Activated naive CD4-positive, alpha-beta T cell treated with anti-CD3 and anti-CD28 coated beads, Interleukin-2, amount 50 U/mL, for 72 hours (primary cell): ENCODE results near the gene BAG5. TPM values are rescaled to one million over a fixed set of nuclear protein-coding genes. Genes with fewer than 3 reads are reported as not detected.
A peak's percentile ranks its signal among the peaks of the same experiment; 100 is the strongest.

ENCODE experiments used
- ATAC-seq, 2 donors: fragments of 150-1000 bp; cut with Tn5 transposase; 2 replicates each; pipeline ENCODE4 v1.10.0; 2021; ENCODE audit warnings: mild to moderate bottlenecking in 2 of 2, moderate library complexity in 2 of 2
- DNase-seq, 2 donors: peaks; one replicate each; pipeline ENCODE4 v3.0.0; 2021 to 2022; ENCODE audit warnings: low spot score in 2 of 2
- H3K27ac Mint-ChIP-seq, 2 donors: one replicate each; pipeline ENCODE4 v1.8.0; 2022; ENCODE audit warnings: mild to moderate bottlenecking in 2 of 2, mixed read lengths in 2 of 2
- H3K36me3 Mint-ChIP-seq, 2 donors: one replicate each; pipeline ENCODE4 v1.8.0; 2022; ENCODE audit warnings: mixed read lengths in 2 of 2
- H3K9me3 Mint-ChIP-seq, 2 donors: one replicate each; pipeline ENCODE4 v1.8.0; 2022; ENCODE audit warnings: mixed read lengths in 2 of 2
- total RNA-seq, 2 donors: library from RNA; stranded (reverse); gene quantifications; one replicate each; pipeline ENCODE4 v1.2.3, GENCODE V29; 2022

Gene BAG5
- total RNA-seq, 2 donors from 2014 or later: 15.6 to 24.1 TPM

GRCh38 chr14:103522649-103523574 lies 39.5 kb downstream of the BAG5 start, which contains the start of gene CKB:
TSS of gene CKB (minus strand) at chr14:103522830. CDS start at chr14:103522493, 337 bp downstream.
- Mint-ChIP-seq H3K27ac (no peak within 1 kb of the TSS), H3K36me3 (no peaks in the 10 kb centered on the region), H3K9me3 (no peaks in the 10 kb centered on the region)
- ATAC-seq (peak in 1 of 2 donors; percentile 25), DNase-seq (no peak)

DNA sequence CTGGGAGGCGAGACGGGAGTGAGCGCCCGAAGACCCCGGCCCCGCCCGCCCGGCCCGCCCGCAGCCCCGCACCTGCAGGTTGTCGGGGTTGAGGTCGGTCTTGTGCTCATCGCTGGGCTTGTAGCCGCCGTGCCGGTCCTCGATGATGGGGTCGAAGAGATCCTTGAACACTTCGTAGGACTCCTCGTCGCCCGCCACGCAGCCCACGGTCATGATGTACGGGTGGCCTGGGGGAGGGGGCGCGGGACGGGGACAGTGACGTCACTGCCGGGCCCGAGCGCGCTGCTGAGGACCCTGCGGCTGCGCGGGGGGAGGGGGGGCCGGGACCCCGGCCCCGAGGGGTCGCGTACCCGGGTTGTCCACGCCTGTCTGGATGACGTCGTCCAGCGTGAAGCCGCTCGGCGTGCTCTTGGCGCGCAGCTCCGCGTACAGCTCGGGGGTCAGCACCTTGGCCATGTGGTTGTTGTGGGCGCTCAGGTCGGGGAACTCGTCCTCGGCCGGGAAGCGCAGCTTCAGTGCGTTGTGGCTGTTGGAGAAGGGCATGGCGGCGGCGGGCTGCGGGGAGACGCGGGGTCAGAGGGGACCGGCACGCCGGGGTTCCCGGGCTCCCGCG lies 40.4 kb downstream of the BAG5 start:
- ATAC-seq (no peak), DNase-seq (no peak)
- no peak overlapping the region for H3K27ac Mint-ChIP-seq
- H3K9me3 Mint-ChIP-seq: no peaks in the 10 kb centered on the region
- H3K36me3 Mint-ChIP-seq: no peaks in the 10 kb centered on the region

GRCh38 chr14:103521438-103521950 lies 41.0 kb downstream of the BAG5 start:
- no peaks in the 10 kb centered on the region for H3K36me3 Mint-ChIP-seq
- no peak overlapping the region for H3K27ac Mint-ChIP-seq
- no peak for DNase-seq
- ATAC-seq: peak; percentile 5 to 7
- H3K9me3 Mint-ChIP-seq: no peaks in the 10 kb centered on the region

- Mint-ChIP-seq H3K9me3 (no peaks in the 10 kb centered on the region), H3K27ac (no peak overlapping the region), H3K36me3 (no peaks in the 10 kb centered on the region)
- DNase-seq: peak; percentile 61 to 72
- peak; percentile 46 to 74 for ATAC-seq
These were observed 41.6 kb downstream of the BAG5 start for GRCh38 chr14:103520657-103521437.

DNA sequence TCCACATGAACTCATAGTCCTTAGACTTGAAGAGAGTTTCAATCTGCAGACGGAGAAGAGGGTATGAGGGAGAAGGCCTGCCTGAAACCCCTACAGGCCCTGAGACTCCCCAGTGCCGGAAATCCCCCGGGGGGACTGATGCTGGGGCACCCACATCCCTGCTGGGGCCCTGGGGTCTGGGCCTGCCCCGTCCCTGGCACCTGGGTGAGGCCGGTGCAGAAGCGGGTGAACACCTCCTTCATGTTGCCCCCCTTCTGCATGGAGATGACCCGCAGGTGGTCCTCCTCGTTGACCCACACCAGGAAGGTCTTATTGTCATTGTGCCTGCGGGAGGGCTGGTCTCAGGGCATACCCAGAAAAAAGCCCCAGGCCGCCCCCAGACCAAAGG lies 42.2 kb downstream of the BAG5 start:
- DNase-seq (no peak), ATAC-seq (no peak)
- no peaks in the 10 kb centered on the region for H3K9me3 Mint-ChIP-seq
- peak overlapping the region in 1 of 2 donors; percentile 44 for H3K27ac Mint-ChIP-seq
- no peaks in the 10 kb centered on the region for H3K36me3 Mint-ChIP-seq

- H3K9me3 Mint-ChIP-seq: no peaks in the 10 kb centered on the region
- H3K36me3 Mint-ChIP-seq: no peaks in the 10 kb centered on the region
- peak overlapping the region in 1 of 2 donors; percentile 44 for H3K27ac Mint-ChIP-seq
- ATAC-seq (no peak), DNase-seq (no peak)
These were observed 42.6 kb downstream of the BAG5 start for GRCh38 chr14:103519837-103520212.

DNA sequence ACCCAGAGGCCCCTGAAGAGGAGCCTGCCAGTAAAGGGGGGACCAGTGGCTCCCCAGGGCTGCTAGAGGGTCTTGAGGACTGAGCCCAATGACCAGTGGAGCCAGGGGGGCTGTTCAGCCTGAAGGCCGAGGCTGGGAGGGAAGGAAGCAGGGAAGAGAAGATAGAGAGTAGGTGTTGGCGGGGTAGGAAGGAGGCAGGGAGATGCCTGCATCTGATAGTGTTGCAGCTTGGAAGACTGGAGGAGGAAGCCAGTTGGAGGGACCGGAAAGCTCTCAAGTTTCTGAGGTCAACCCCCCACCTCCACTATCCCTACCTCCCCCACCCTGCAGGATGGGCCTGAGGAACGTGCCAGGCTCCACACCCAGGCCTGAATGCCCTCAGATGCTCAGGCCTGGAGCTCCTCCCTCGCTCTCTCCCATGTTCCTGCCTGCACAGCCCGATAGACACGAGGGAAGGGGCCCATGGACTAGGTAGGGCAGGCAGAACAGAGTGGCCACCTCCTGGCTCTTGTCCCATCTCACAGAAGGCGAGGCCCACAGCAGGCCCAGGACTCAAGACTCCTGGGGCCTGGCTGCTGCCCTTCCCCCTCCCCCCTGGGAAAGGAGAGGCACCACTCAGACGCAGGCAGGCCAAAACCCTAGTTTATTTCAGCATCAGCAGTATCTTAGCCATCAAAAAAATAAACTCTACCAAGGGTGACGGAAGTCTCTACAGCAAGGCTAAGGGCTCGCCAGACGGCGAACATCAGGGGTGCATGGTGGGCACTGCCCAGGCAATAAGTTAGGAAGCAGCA lies 43.2 kb downstream of the BAG5 start:
- ATAC-seq (no peak), DNase-seq (no peak)
- no peaks in the 10 kb centered on the region for H3K36me3 Mint-ChIP-seq
- H3K27ac Mint-ChIP-seq: peak overlapping the region; percentile 25 to 83
- H3K9me3 Mint-ChIP-seq: no peaks in the 10 kb centered on the region

DNA sequence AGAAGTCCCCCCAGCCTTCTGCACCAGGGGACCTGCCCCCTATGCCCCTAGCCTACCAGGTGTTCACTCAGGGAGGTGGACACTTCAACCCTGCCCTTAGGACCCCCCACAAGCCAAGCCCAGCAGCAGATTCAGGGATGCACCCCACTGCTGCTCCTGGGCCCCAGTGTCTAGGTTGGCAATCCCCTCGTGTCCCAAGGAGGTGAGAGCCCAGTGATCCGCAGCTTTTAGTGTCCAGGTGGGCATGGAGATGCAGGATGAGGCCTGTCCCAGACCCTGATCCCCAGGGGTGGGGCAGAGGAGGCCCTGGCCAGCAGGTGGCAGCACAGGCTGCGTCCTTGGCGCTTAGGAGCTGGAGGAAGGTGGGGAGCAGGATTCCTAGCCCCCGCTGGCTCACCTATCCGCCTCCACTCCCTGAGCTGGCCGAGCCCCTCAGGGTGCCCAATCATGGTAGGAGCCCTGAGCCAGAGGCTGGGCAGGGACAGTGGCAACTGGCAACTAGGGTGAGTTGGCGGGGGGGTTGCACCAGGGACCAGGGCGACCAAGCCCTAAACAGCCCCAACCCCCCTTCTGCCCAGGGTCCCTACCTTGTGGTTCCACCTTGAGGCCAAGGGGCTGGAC lies 43.9 kb downstream of the BAG5 start:
- Mint-ChIP-seq H3K36me3 (no peaks in the 10 kb centered on the region), H3K9me3 (no peaks in the 10 kb centered on the region), H3K27ac (peak overlapping the region in 1 of 2 donors; percentile 83)
- ATAC-seq: peak; percentile 53
- DNase-seq: peak in 1 of 2 donors; percentile 77

GRCh38 chr14:103517721-103518421 lies 44.6 kb downstream of the BAG5 start:
- ATAC-seq: no peak
- Mint-ChIP-seq H3K36me3 (no peaks in the 10 kb centered on the region), H3K27ac (no peak overlapping the region), H3K9me3 (no peaks in the 10 kb centered on the region)
- no peak for DNase-seq

DNA sequence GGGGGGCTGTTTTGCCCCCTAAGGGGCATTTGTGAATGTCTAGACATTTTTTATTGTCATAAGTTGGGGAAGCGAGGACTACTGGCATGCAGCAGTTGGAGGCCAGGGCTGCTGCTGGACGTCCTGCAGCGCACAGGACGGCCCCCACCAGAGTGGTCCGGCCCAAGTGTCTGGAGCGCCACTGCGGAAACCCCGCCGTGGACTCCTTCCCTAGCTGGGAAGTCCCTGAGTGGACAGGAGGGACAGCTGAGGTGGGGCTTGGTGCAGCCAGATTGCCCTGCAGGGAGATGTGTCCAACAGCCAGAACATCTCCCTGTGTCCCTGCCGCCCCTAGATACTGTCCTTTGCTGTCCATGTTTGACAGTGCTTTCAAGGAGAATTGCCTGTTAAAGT lies 45.3 kb downstream of the BAG5 start:
- ATAC-seq (no peak), DNase-seq (no peak)
- Mint-ChIP-seq H3K36me3 (no peaks in the 10 kb centered on the region), H3K9me3 (no peaks in the 10 kb centered on the region), H3K27ac (no peak overlapping the region)

DNA sequence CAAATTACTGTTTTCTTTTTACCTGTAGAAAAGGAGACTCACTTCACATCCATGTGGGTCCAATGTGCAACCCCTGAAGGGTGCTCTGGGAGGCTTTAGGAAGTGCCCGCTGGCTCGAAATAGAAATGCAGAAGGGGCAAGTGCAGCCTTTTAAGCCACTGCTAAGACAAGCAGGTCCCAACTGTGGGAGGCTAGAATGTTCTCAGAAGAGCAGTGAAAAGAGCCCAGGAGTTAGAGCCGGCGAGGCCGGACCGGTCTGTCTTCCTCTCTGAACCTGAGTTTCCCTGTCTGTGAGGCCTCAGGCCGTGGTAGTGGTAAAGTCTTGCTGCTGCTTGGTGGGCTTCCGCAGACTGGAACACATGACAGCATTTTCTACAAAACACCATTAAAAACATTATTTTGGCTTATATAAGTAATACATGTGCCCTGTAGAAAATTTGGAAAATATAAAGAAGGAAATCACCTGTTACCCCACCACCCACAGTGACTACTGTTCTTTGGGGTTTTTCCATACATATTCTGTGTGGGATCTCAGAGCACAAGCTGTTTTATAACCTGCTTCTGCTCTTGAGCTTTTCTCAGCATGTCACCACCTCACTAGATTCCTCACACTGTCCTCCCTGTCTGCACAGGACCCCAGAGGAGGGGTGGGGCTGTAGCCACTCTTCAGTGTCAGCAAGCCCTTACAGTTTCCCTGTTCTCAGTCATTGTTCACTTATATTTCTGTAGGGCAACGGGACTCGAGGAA lies 45.9 kb downstream of the BAG5 start:
- H3K27ac Mint-ChIP-seq: no peak overlapping the region
- H3K9me3 Mint-ChIP-seq: no peaks in the 10 kb centered on the region
- DNase-seq (no peak), ATAC-seq (no peak)
- H3K36me3 Mint-ChIP-seq: no peaks in the 10 kb centered on the region

GRCh38 chr14:103514596-103515421 lies 47.6 kb downstream of the BAG5 start:
- H3K9me3 Mint-ChIP-seq: no peaks in the 10 kb centered on the region
- H3K27ac Mint-ChIP-seq: no peak overlapping the region
- DNase-seq (peak in 1 of 2 donors; percentile 21), ATAC-seq (no peak)
- no peaks in the 10 kb centered on the region for H3K36me3 Mint-ChIP-seq

- Mint-ChIP-seq H3K36me3 (no peaks in the 10 kb centered on the region), H3K27ac (peak overlapping the region in 1 of 2 donors; percentile 34), H3K9me3 (no peaks in the 10 kb centered on the region)
- peak in 1 of 2 donors; percentile 21 for ATAC-seq
- peak in 1 of 2 donors; percentile 40 for DNase-seq
These were observed 49.5 kb downstream of the BAG5 start for GRCh38 chr14:103512701-103513611.
